ENCODE measurements around the gene ABCA13.

ABCA13 gene

DNA sequence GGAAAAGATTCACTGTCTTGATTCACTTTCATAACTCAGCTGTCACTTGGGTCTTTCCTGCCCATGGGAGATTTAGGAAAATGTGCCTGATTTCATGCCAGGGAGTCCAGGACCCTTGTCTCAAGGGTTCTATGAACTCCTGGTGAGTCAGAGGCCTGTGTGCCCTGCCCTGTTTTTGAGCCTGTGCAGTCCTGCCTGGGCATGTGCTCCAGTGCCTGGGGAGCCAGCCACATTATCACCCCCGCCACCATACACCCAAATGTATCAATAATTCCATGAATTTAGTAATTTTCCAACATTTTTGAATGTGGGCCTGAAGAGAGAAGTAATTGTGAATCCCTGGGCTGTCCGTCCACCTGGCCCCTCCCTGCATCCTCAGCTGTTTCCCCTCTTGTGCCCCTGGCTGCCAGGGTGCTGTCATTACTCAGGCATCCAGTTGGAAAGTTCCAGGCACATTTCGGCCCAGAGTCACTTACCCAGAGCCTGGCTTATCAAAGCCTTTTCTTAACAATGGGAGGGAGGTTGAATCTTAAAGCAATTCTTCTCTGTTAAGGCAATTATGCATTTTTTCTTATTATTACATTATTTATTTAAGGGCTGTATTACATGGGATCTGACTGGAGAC, 465.2 kb downstream of the ABCA13 start:
- peak; percentile 79 for DNase-seq (ENCODE audit: low read depth)
- TF ChIP-seq, protein P1, sequence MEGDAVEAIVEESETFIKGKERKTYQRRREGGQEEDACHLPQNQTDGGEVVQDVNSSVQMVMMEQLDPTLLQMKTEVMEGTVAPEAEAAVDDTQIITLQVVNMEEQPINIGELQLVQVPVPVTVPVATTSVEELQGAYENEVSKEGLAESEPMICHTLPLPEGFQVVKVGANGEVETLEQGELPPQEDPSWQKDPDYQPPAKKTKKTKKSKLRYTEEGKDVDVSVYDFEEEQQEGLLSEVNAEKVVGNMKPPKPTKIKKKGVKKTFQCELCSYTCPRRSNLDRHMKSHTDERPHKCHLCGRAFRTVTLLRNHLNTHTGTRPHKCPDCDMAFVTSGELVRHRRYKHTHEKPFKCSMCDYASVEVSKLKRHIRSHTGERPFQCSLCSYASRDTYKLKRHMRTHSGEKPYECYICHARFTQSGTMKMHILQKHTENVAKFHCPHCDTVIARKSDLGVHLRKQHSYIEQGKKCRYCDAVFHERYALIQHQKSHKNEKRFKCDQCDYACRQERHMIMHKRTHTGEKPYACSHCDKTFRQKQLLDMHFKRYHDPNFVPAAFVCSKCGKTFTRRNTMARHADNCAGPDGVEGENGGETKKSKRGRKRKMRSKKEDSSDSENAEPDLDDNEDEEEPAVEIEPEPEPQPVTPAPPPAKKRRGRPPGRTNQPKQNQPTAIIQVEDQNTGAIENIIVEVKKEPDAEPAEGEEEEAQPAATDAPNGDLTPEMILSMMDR (IDR thresholded peaks at IDR 0.05; ENCODE audit: insufficient read depth, low read depth, low read length, missing control alignments) = no peak
- no peak overlapping the region for H3K4me3 ChIP-seq (ENCODE audit: low read length)

DNA sequence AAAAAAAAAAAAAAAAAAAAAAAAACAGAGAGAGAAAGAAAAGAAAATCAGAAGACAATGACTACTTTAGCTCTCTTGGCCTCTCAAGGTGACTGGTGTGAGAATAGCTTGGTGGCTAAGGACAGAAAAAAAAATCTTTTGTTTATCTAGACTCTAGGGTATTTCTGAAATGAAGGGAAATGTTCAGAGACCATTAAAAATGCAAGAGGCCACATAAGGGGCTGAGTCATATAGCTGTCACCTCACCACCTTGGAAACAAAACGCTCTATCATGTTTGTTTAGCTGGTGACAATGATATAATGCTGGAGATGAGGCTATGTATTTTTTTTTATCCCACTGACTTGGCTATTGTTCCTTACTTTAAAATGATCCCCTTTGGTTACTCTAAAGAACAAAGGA, 466.1 kb downstream of the ABCA13 start:
- DNase-seq (ENCODE audit: low read depth) = peak; percentile 45
- H3K4me3 ChIP-seq (ENCODE audit: low read length) = no peak overlapping the region
- TF ChIP-seq, protein P1 (IDR thresholded peaks at IDR 0.05; ENCODE audit: insufficient read depth, low read depth, low read length, missing control alignments) = no peak

DNA sequence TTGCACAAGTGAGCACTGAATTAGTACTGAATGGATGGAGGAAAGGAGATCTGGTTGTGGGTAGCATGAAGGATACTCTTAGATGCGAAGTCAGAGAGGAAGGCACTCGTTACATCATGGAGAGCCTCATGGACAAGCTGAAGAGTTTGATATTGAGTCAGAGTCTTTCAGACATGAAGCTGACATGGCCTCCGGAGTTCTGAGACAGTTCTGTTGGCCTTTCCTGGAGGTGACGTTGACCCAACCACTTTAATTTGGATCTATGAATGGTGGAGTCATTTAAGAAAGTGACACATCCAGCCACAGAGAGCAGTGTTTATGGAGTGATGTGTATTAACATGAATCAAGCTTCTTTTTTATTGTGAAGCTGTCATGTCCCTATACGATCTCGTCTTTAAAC, 466.8 kb downstream of the ABCA13 start:
- no peak overlapping the region for H3K4me3 ChIP-seq (ENCODE audit: low read length)
- TF ChIP-seq, protein P1 (IDR thresholded peaks at IDR 0.05; ENCODE audit: insufficient read depth, low read depth, low read length, missing control alignments) = no peak
- no peak for DNase-seq (ENCODE audit: low read depth)

DNA sequence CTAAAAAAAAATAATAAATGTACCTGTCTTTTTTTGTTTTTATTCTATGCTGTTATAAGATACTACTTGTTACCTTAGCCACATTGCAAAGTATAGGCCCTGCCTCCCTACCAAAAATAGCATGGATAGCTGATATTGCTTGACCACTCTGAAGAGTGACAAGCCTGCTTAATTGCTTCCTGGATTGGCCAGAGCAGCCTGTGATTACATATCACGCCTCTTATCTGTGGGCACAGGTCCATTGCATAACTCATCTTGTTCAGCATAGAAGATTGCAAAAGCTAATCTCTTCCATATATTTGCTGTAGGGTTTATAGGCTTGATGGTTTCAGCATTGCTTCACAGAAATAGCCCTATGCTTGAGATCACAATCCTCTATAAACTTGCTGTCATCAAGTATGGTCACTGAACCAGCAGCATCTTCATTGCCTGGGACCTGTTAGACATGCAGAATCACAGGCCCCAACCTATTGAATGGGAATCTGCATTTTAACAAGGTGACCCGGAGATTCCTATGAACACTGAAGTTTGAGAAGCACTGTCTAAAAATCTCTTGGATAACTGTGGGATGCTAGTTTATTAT, 472.3 kb downstream of the ABCA13 start:
- no peak overlapping the region for H3K4me3 ChIP-seq (ENCODE audit: low read length)
- peak; percentile 46 for DNase-seq (ENCODE audit: low read depth)
- TF ChIP-seq, protein P1 (IDR thresholded peaks at IDR 0.05; ENCODE audit: insufficient read depth, low read depth, low read length, missing control alignments) = no peak

DNA sequence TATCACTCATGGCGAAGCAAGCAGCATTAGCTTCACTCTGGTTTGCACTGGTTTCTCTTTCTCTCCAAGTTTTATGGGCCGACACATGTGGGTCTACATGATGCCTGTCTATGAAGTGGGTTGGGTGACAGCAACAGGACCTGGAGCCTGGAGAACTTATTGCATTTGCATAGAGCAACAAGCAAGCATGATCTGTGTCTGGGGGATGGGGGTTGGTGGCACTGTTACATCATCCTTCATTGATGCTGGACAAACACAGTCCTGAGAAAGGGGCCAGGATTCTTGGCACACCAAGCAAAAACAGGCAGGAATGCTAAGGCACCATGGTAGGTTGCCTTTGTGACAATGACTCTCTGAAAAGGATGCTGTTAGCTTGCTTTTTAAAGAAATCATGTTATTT, 486.9 kb downstream of the ABCA13 start:
- DNase-seq (ENCODE audit: low read depth) = no peak
- TF ChIP-seq, protein P1 (IDR thresholded peaks at IDR 0.05; ENCODE audit: insufficient read depth, low read depth, low read length, missing control alignments) = no peak

DNA sequence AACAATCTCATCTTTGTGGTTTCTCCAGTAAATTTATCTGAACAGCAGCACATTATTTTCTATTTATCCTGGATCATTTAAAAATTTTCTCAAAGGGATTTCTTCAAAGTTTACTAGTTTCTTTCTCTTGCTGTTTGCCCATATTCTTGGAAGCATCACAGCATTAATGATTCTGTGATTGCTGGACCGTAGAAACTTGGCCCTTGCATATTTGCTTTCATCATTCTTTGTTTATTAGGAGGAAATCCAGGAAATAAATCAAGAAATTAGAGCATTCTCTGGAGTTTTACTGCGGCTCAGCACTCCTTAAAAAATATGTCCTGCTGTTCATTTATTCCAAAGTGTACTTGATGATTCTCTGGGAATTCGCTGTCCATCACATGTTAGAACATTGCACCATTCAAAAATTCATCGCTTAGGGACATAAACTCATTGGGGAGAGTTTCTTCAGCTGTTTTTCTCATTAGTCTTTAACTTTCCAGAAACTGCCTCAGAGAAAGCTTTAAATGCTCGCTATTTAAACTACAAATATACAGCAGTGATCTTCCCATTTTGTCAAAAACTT, 489.1 kb downstream of the ABCA13 start:
- DNase-seq (ENCODE audit: low read depth) = no peak
- TF ChIP-seq, protein P1 (IDR thresholded peaks at IDR 0.05; ENCODE audit: insufficient read depth, low read depth, low read length, missing control alignments) = no peak

More for the DNA sequence above, 486.9 kb downstream of the ABCA13 start:
- no peak overlapping the region for H3K4me3 ChIP-seq (ENCODE audit: low read length)

More for the DNA sequence above, 489.1 kb downstream of the ABCA13 start:
- no peak overlapping the region for H3K4me3 ChIP-seq (ENCODE audit: low read length)

Measured in epithelial cell of esophagus (primary cell).